Loucy (cell line): ENCODE results near the gene MMAB.

Experiments used
- H2AFZ ChIP-seq: fragments of 200-600 bp; sonication (generic); 2 replicates; pipeline ENCODE4 v1.6.0; 2016; ENCODE audit warnings: antibody characterized with exemption, mild to moderate bottlenecking, low read length, moderate library complexity
- H3F3A ChIP-seq: fragments of 200-600 bp; 2 replicates; pipeline ENCODE4 v1.6.0; 2016; ENCODE audit warnings: antibody characterized with exemption, low read depth, mild to moderate bottlenecking
- H3K27me3 ChIP-seq: fragments of 200-600 bp; sonication (generic); 2 replicates; pipeline ENCODE4 v1.6.1; 2014; ENCODE audit warnings: low read length, mild to moderate bottlenecking; ENCODE audit not compliant: insufficient read depth, poor library complexity, severe bottlenecking
- H3K36me3 ChIP-seq: fragments of 200-600 bp; sonication (generic); 2 replicates; pipeline ENCODE4 v1.6.1; 2016; ENCODE audit warnings: low read length; ENCODE audit not compliant: insufficient read depth
- H3K4me1 ChIP-seq: fragments of 200-600 bp; sonication (generic); 2 replicates; pipeline ENCODE4 v1.5.1; 2014; ENCODE audit warnings: low read length, mild to moderate bottlenecking; ENCODE audit not compliant: insufficient read depth, poor library complexity, severe bottlenecking
- H3K4me2 ChIP-seq: fragments of 200-600 bp; sonication (generic); 2 replicates; pipeline ENCODE4 v1.6.0; 2014; ENCODE audit warnings: antibody characterized with exemption, low read length, low read depth, mild to moderate bottlenecking; ENCODE audit not compliant: poor library complexity, severe bottlenecking
- H3K4me3 ChIP-seq: fragments of 200-600 bp; sonication (generic); 2 replicates; pipeline ENCODE4 v1.5.1; 2014; ENCODE audit warnings: low read length, mild to moderate bottlenecking, mixed read lengths; ENCODE audit not compliant: poor library complexity, severe bottlenecking
- H3K79me2 ChIP-seq: fragments of 200-600 bp; sonication (generic); 2 replicates; pipeline ENCODE4 v1.6.1; 2014; ENCODE audit warnings: low read length; ENCODE audit not compliant: insufficient read depth
- H3K9ac ChIP-seq: fragments of 200-600 bp; sonication (generic); 2 replicates; pipeline ENCODE4 v1.6.0; 2014; ENCODE audit warnings: mild to moderate bottlenecking, low read depth, low read length, moderate library complexity; ENCODE audit not compliant: poor library complexity, severe bottlenecking
- H3K9me2 ChIP-seq: fragments of 200-600 bp; sonication (generic); replicated peaks from 2 replicates; pipeline ENCODE4 v1.6.1; 2016; ENCODE audit warnings: low read depth, low read length, mixed read lengths
- H3K9me3 ChIP-seq: fragments of 200-600 bp; sonication (generic); 2 replicates; pipeline ENCODE4 v1.6.1; 2014; ENCODE audit warnings: mild to moderate bottlenecking, antibody characterized with exemption, low read length, low read depth; ENCODE audit not compliant: insufficient read depth
- H4K20me1 ChIP-seq: fragments of 200-600 bp; sonication (generic); 2 replicates; pipeline ENCODE4 v1.6.0; 2014; ENCODE audit warnings: antibody characterized with exemption, low read length, mild to moderate bottlenecking; ENCODE audit not compliant: insufficient read depth, poor library complexity, severe bottlenecking
- CTCF ChIP-seq: fragments of 200-600 bp; sonication (generic); conservative IDR thresholded peaks from 2 replicates; pipeline ENCODE4 v1.5.1; 2014; ENCODE audit warnings: mild to moderate bottlenecking, antibody characterized with exemption, low read length
- EZH2phosphoT487 ChIP-seq: fragments of 200-600 bp; IDR thresholded peaks from 2 replicates; pipeline ENCODE4 v1.6.1; 2018; ENCODE audit warnings: antibody characterized with exemption, mild to moderate bottlenecking, moderate library complexity, borderline replicate concordance

The MMAB gene

GRCh38 chr12:109609342-109609741 is 36.0 kb upstream of the MMAB start:
- Histone ChIP-seq H3K79me2 (no peaks in the 10 kb centered on the region), H2AFZ (no peak overlapping the region), H4K20me1 (no peaks in the 10 kb centered on the region), H3K4me2 (no peak overlapping the region), H3F3A (no peaks in the 10 kb centered on the region), H3K27me3 (no peaks in the 10 kb centered on the region), H3K9ac (no peak overlapping the region), H3K9me3 (no peaks in the 10 kb centered on the region), H3K4me3 (no peak overlapping the region), H3K36me3 (no peaks in the 10 kb centered on the region), H3K4me1 (no peaks in the 10 kb centered on the region), H3K9me2 (no peaks in the 10 kb centered on the region)
- TF ChIP-seq EZH2phosphoT487 = no peak
- no peak for TF ChIP-seq CTCF

GRCh38 chr12:109608793-109609192 is 35.5 kb upstream of the MMAB start:
- TF ChIP-seq EZH2phosphoT487 (no peak), CTCF (no peak)
- Histone ChIP-seq H3F3A (no peaks in the 10 kb centered on the region), H3K79me2 (no peaks in the 10 kb centered on the region), H3K27me3 (no peaks in the 10 kb centered on the region), H3K4me3 (no peak overlapping the region), H3K4me2 (no peak overlapping the region), H3K9me3 (no peaks in the 10 kb centered on the region), H3K36me3 (no peaks in the 10 kb centered on the region), H3K9me2 (no peaks in the 10 kb centered on the region), H4K20me1 (no peaks in the 10 kb centered on the region), H3K4me1 (no peaks in the 10 kb centered on the region), H2AFZ (no peak overlapping the region), H3K9ac (no peak overlapping the region)

GRCh38 chr12:109608270-109608669 is 35.0 kb upstream of the MMAB start:
- H3K36me3 ChIP-seq = no peaks in the 10 kb centered on the region
- H3K4me2 ChIP-seq = no peak overlapping the region
- no peaks in the 10 kb centered on the region for H3K9me2 ChIP-seq
- H3K9ac ChIP-seq = no peak overlapping the region
- H3K9me3 ChIP-seq = no peaks in the 10 kb centered on the region
- no peaks in the 10 kb centered on the region for H3K27me3 ChIP-seq
- no peaks in the 10 kb centered on the region for H3K4me1 ChIP-seq
- no peaks in the 10 kb centered on the region for H3K79me2 ChIP-seq
- H2AFZ ChIP-seq = no peak overlapping the region
- no peak for TF ChIP-seq EZH2phosphoT487
- no peak for TF ChIP-seq CTCF
- H3K4me3 ChIP-seq = no peak overlapping the region
- no peaks in the 10 kb centered on the region for H4K20me1 ChIP-seq
- H3F3A ChIP-seq = no peaks in the 10 kb centered on the region
